Endothelial cell of umbilical vein (primary cell): Measurements from ENCODE around the gene RC3H1.

Experiments
- CTCF ChIP-seq, 2 donors: IDR thresholded peaks; 1 replicate in 1 of 2; 2 replicates in 1 of 2; pipeline ENCODE4 v1.5.1; 2011; ENCODE audit warnings: low read length in 2 of 2, mild to moderate bottlenecking in 2 of 2, moderate library complexity in 2 of 2, control low read depth in 1 of 2, inconsistent platforms in 1 of 2, low read depth in 1 of 2; ENCODE audit not compliant: insufficient read depth in 1 of 2; ENCODE audit errors: extremely low read depth in 1 of 2
- EZH2 ChIP-seq: IDR thresholded peaks from 2 replicates; pipeline ENCODE4 v1.6.1; 2012; ENCODE audit warnings: borderline replicate concordance, low read depth, mild to moderate bottlenecking, moderate library complexity, low read length, inconsistent platforms; ENCODE audit not compliant: severe bottlenecking
- POLR2A ChIP-seq: IDR thresholded peaks from 2 replicates; pipeline ENCODE4 v1.6.1; 2012; ENCODE audit warnings: low read depth, mild to moderate bottlenecking, control low read depth, low read length
- POLR2AphosphoS5 ChIP-seq: IDR thresholded peaks from 2 replicates; pipeline ENCODE4 v1.6.1; 2012; ENCODE audit warnings: low read depth, mild to moderate bottlenecking, control low read depth, low read length, moderate library complexity; ENCODE audit not compliant: insufficient read depth

GRCh38 chr1:174039027-174039426 lies 16.9 kb upstream of the RC3H1 start:
- no peak for TF ChIP-seq CTCF (IDR thresholded peaks at IDR 0.05; ENCODE audit: extremely low read depth in 1 of 2, insufficient read depth in 1 of 2, low read depth in 1 of 2, low read length in 2 of 2)
- TF ChIP-seq EZH2 = no peak
- TF ChIP-seq POLR2A = no peak
- TF ChIP-seq POLR2AphosphoS5 = no peak
